NCI-H2029 treated with DMSO at 0.1 percent for 48 hours (cell line): ENCODE results near the gene RHBDD2.
"Not testable (repeated sequence)": the region's sequence is repeated elsewhere in the genome, so short reads cannot be mapped to it uniquely, and the experiment has no call there.

Experiments used
- DNase-seq: peaks from one replicate; lab custom pipeline; 2025; lab: John Stamatoyannopoulos, UW

Gene RHBDD2

GRCh38 chr7:75866489-75867389 lies 12.1 kb upstream of the RHBDD2 start:
- no peak for DNase-seq

- DNase-seq = no peak
Measured at GRCh38 chr7:75867390-75867717, 11.5 kb upstream of the RHBDD2 start.

GRCh38 chr7:75868153-75868552 lies 10.7 kb upstream of the RHBDD2 start:
- no peak for DNase-seq

- no peak for DNase-seq
Measured at GRCh38 chr7:75869776-75870379, 9.0 kb upstream of the RHBDD2 start.

GRCh38 chr7:75870557-75871161 lies 8.2 kb upstream of the RHBDD2 start:
- DNase-seq = no peak

GRCh38 chr7:75872073-75872782 lies 6.6 kb upstream of the RHBDD2 start:
- DNase-seq = no peak

- not testable (repeated sequence) for DNase-seq
Measured at GRCh38 chr7:75874180-75874579, 4.7 kb upstream of the RHBDD2 start.

GRCh38 chr7:75875113-75876080 lies 3.4 kb upstream of the RHBDD2 start:
- DNase-seq = no peak

GRCh38 chr7:75876126-75876881 lies 2.5 kb upstream of the RHBDD2 start:
- DNase-seq = no peak

- no peak for DNase-seq
Measured at GRCh38 chr7:75878312-75878768, 494 bp upstream of the RHBDD2 start.

GRCh38 chr7:75879771-75880184 lies 944 bp downstream of the RHBDD2 start:
- no peak for DNase-seq

- no peak for DNase-seq
Measured at GRCh38 chr7:75880242-75880641, 1.4 kb downstream of the RHBDD2 start.

GRCh38 chr7:75881436-75882095 lies 2.7 kb downstream of the RHBDD2 start:
- DNase-seq = no peak

GRCh38 chr7:75883265-75883824 lies 4.5 kb downstream of the RHBDD2 start:
- DNase-seq = not testable (repeated sequence)

- DNase-seq = no peak
Measured at GRCh38 chr7:75884476-75884875, 5.6 kb downstream of the RHBDD2 start.

- DNase-seq = no peak
Measured at GRCh38 chr7:75885036-75885435, 6.2 kb downstream of the RHBDD2 start.

- no peak for DNase-seq
Measured at GRCh38 chr7:75887669-75888369, 9.0 kb downstream of the RHBDD2 start.

- no peak for DNase-seq
Measured at GRCh38 chr7:75888464-75889222, 9.8 kb downstream of the RHBDD2 start.
